SH-SY5Y (cell line): Measurements from ENCODE around the gene RTP5.

Experiments
- GATA2 ChIP-seq: IDR thresholded peaks from 2 replicates; pipeline ENCODE4 v1.6.1; 2011; ENCODE audit warnings: mild to moderate bottlenecking, low read depth, low read length
- GATA3 ChIP-seq: IDR thresholded peaks from 2 replicates; pipeline ENCODE4 v1.6.1; 2011; ENCODE audit warnings: low read depth, mild to moderate bottlenecking, low read length, moderate library complexity

GRCh38 chr2:241852116-241852980 is 17.2 kb upstream of the RTP5 start:
- no peak for TF ChIP-seq GATA3
- no peak for TF ChIP-seq GATA2
